PFSK-1 (cell line): Measurements from ENCODE around the gene VPS18. TPM values are rescaled to one million over a fixed set of nuclear protein-coding genes. Genes with fewer than 3 reads are reported as not detected.

Experiments used
- FOXP2 ChIP-seq: optimal IDR thresholded peaks from 2 replicates; pipeline ENCODE3; 2011; ENCODE audit warnings: borderline replicate concordance, control low read depth, inconsistent platforms; ENCODE audit not compliant: insufficient read depth; ENCODE audit errors: extremely low read length, extremely low read depth
- POLR2AphosphoS5 ChIP-seq: IDR thresholded peaks from 2 replicates; pipeline ENCODE4 v1.6.1; 2012; ENCODE audit warnings: low read depth, mild to moderate bottlenecking, control low read depth, low read length, moderate library complexity
- REST ChIP-seq, 2 experiments: IDR thresholded peaks; 2 replicates each; pipeline versions ENCODE4 v1.6.1 to v1.8.0; 2011 to 2012; ENCODE audit warnings: low read depth in 2 of 2, low read length in 2 of 2, control low read depth in 1 of 2, inconsistent platforms in 1 of 2, mild to moderate bottlenecking in 1 of 2, moderate library complexity in 1 of 2; ENCODE audit not compliant: insufficient read depth in 1 of 2
- SIN3A ChIP-seq: IDR thresholded peaks from 2 replicates; pipeline ENCODE4 v1.6.1; 2012; ENCODE audit warnings: mild to moderate bottlenecking, low read length, moderate library complexity, borderline replicate concordance; ENCODE audit not compliant: insufficient read depth
- TAF1 ChIP-seq: IDR thresholded peaks from 2 replicates; pipeline ENCODE4 v1.6.1; 2012; ENCODE audit warnings: low read length, control low read depth, borderline replicate concordance; ENCODE audit not compliant: insufficient read depth
- polyA plus RNA-seq: library from polyadenylated mRNA; unstranded; fragments of >200 nt; gene quantifications from one replicate; pipeline ENCODE4 v1.2.1, GENCODE V29; 2012; ENCODE audit warnings: low read depth, missing spikeins; ENCODE audit not compliant: insufficient read length

Gene VPS18, protein sequence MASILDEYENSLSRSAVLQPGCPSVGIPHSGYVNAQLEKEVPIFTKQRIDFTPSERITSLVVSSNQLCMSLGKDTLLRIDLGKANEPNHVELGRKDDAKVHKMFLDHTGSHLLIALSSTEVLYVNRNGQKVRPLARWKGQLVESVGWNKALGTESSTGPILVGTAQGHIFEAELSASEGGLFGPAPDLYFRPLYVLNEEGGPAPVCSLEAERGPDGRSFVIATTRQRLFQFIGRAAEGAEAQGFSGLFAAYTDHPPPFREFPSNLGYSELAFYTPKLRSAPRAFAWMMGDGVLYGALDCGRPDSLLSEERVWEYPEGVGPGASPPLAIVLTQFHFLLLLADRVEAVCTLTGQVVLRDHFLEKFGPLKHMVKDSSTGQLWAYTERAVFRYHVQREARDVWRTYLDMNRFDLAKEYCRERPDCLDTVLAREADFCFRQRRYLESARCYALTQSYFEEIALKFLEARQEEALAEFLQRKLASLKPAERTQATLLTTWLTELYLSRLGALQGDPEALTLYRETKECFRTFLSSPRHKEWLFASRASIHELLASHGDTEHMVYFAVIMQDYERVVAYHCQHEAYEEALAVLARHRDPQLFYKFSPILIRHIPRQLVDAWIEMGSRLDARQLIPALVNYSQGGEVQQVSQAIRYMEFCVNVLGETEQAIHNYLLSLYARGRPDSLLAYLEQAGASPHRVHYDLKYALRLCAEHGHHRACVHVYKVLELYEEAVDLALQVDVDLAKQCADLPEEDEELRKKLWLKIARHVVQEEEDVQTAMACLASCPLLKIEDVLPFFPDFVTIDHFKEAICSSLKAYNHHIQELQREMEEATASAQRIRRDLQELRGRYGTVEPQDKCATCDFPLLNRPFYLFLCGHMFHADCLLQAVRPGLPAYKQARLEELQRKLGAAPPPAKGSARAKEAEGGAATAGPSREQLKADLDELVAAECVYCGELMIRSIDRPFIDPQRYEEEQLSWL
- polyA plus RNA-seq, result 32.1 TPM

GRCh38 chr15:40893733-40894680 lies at the start of gene VPS18:
TSS of gene VPS18 (plus strand) at chr15:40894450. CDS start at chr15:40894769, 319 bp downstream.
- TF ChIP-seq TAF1 (no peak), SIN3A (peak; percentile 93; the same call in 1 of the 2 replicates), POLR2AphosphoS5 (peak; percentile 77; the same call in 1 of the 2 replicates), REST (IDR thresholded peaks at IDR 0.05; ENCODE audit: insufficient read depth in 1 of 2, low read depth in 2 of 2, low read length in 2 of 2) (no peak), FOXP2 (peak; percentile 93)

DNA sequence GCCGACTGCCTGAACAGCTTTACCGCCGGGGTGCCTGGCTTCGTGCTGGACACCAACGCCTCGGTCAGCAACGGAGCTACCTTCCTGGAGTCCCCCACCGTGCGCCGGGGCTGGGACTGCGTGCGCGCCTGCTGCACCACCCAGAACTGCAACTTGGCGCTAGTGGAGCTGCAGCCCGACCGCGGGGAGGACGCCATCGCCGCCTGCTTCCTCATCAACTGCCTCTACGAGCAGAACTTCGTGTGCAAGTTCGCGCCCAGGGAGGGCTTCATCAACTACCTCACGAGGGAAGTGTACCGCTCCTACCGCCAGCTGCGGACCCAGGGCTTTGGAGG lies 49.6 kb upstream of the VPS18 start:
- TF ChIP-seq REST (IDR thresholded peaks at IDR 0.05; ENCODE audit: insufficient read depth in 1 of 2, low read depth in 2 of 2, low read length in 2 of 2) (no peak), POLR2AphosphoS5 (no peak), FOXP2 (no peak), SIN3A (no peak), TAF1 (no peak)

GRCh38 chr15:40845036-40845435 lies 49.2 kb upstream of the VPS18 start:
- TF ChIP-seq REST (IDR thresholded peaks at IDR 0.05; ENCODE audit: insufficient read depth in 1 of 2, low read depth in 2 of 2, low read length in 2 of 2) (no peak), POLR2AphosphoS5 (no peak), FOXP2 (no peak), TAF1 (no peak), SIN3A (no peak)

- no peak for TF ChIP-seq POLR2AphosphoS5
- no peak for TF ChIP-seq TAF1
- no peak for TF ChIP-seq REST (IDR thresholded peaks at IDR 0.05; ENCODE audit: insufficient read depth in 1 of 2, low read depth in 2 of 2, low read length in 2 of 2)
- TF ChIP-seq SIN3A, result no peak
- TF ChIP-seq FOXP2, result no peak
These were observed 48.6 kb upstream of the VPS18 start for GRCh38 chr15:40845511-40846284.
